Right renal pelvis (tissue), 4 donors: ENCODE results near the gene PLSCR5. TPM values are rescaled to one million over a fixed set of nuclear protein-coding genes. Genes with fewer than 3 reads are reported as not detected.

ENCODE experiments used
- DNase-seq, 4 donors: peaks; one replicate each; pipeline ENCODE4 v3.0.0-alpha.2; 2013; ENCODE audit warnings: low read depth in 4 of 4, low spot score in 3 of 4, missing footprints in 1 of 4
- polyA plus RNA-seq, 4 donors: library from polyadenylated mRNA; unstranded; fragments of 120-200 nt; gene quantifications; one replicate each; pipeline ENCODE4 v1.2.1, GENCODE V29; 2013; ENCODE audit not compliant: insufficient read length in 4 of 4

PLSCR5 gene
- not detected for polyA plus RNA-seq

- no peak for DNase-seq
Observed at GRCh38 chr3:146605106-146605505, at the start of gene PLSCR5. Gene PLSCR5, minus strand, starts transcription at chr3:146605346. Its CDS starts 134 bp downstream, at chr3:146605212.

DNA sequence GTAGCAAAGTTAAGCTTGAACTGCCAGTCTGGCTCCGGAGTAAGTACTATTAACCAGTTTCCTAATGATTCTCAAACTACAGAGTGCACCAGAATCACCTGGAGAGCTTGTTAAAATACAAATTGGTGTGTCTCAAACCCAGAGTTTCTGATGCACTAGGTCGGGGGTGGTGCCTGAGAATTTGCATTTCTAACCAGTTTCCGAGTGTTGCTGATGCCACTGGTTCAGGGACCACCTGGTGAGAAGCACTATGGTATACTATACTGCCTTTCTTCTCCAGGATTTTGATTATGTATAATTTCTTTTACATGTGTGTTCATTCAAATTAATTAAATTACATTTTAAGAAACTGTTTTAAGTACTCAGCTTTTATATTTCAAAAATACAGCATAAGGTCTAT, 48.8 kb upstream of the PLSCR5 start:
- no peak for DNase-seq

- no peak for DNase-seq
Observed at GRCh38 chr3:146650691-146651442, 45.7 kb upstream of the PLSCR5 start.

- no peak for DNase-seq
Observed at GRCh38 chr3:146646261-146646660, 41.1 kb upstream of the PLSCR5 start.

DNA sequence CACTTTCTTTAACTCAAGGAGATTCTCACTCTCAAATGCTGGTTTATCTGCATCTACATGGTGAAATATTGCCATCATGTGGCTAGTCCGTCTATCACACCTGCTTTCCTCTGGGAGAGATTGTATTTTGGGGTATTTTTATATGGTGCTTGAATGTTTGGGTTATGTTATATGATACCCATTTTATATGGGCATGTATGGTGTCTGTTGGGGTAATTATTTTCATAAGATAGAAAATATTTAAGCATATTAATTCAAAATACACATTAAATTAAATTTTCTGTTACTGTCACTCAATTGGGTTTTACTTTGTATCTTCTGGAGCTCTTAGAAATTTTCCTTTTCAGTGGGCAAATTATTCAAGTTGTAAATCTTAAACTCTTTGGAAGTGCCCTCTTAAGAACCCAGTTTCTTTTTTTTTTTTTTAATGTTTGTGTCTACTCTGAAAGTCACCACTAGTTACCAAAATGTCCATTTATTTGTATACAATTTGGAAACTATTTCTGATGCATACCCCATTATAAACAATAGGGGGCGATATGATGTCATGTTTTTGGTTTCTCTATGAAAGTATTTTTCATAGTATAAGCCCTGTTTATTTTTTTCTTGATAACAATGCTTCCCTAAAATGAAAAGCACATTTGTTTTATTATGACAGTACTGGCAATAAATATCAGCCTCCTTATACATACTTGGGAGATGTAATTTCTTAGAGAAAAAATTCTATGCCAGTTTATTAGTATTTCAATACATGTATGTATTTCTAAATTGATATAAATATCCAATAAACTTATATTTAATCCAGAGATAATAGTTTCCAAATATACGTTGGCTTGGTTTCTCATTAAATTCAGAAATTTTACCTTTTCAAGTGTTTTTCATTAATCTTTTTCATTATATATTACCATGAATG, 36.1 kb upstream of the PLSCR5 start:
- DNase-seq, result no peak

- no peak for DNase-seq
Observed at GRCh38 chr3:146640361-146640760, 35.2 kb upstream of the PLSCR5 start.

DNA sequence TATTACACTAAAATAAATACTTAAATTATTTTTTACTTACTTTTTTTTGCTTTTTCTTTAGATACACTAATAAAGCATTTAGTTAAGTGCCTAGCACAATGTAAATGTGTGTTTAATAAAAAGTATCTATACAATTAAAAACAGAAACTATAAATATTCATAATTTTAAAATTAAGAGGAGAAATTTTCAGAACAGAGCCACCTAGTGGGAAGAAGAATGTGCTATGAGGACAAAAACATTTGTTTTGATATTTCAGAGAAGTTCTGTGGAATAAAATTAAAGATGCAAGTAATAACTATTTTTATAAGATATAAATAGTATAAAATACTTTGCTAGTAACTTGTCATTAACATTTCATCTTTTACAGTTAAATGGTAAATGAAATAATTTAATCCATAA, 33.6 kb upstream of the PLSCR5 start:
- no peak for DNase-seq

DNA sequence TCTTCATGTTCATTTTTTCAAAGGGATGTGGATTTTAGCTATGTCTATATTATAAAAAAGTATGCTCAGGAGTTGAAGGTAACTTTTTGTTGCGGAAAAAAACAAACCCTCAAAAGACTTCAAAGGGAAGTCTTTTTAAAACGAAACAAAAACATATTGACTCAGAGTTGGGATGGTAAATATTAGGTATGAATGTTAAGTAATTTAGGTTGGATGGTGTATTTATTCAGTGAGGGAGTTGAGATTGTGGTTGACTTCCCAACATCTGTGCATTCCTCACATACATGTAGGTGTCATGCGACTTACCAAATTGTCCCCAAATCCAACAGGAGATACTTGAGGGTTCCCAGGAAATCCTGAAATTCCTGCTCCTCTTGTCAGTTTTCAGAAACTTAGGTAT, 32.7 kb upstream of the PLSCR5 start:
- DNase-seq, result no peak

DNA sequence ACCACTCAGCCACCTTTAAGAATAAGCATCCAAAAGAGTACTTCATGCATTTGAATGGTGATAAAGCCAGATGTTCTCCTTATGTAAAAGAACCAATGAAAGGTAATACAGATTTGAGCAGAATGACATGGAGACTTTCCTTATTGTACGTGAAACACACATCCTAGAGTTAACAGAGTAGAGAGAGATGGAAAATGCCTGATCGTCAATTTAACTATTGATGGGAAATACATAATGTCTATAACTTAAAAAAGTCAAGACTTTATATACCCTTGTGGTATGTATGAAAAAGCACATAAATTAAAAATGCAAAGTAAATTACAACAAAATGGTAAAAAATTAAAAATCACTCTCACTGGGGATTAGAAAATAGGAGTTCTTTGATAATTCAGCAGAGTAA, 31.7 kb upstream of the PLSCR5 start:
- DNase-seq, result no peak

GRCh38 chr3:146634346-146634745, 29.2 kb upstream of the PLSCR5 start:
- DNase-seq, result no peak

DNA sequence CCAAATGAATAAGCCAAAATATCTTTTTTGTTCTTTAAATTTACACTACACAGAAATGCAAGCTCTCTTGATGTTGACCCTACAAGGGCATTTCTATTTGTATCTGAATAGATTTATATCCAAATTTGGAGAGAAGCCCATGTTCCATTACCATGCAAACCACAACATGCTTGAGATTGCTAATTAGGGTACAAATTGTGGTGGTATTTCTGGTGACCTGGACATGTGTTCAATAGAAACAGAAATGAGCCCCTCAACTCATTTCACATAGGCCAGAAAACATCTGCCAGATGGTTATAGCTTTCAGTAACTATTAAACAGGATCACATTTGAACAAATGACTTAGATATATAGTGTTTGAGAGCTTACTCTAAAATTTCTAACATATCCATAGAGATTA, 23.5 kb upstream of the PLSCR5 start:
- no peak for DNase-seq

DNA sequence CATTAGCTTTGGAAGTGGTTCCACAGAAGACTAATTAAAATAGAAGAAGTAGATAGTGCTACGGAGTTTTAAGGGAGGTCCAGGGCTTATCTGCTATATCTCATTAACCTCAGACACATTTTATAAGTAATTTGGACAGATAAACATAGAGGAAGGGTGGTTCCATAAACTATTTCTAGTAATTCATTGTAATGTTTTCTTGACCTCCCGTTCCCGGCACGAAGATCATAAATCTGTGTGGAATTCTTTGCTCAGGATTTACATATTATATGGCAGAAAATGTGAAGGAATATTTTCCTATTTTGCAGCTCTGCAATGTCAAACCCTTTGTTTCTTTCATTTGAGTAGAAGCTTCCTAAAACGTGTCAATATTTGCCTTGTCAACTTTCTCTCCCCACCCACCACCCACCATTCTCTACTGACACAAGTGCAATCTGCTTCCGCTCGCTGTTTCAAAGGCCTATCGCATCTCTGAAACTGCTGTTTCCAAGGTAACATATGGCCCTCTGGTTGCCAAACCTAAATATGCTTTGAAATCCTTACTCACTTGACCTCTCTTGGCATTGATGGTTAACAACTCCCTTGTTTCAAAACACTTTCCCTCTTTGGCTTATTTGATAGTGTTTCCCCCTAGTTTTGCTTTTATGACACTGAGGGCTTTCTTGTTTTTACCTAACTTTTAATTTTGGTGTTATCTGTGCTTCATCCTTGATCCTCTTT, 21.4 kb upstream of the PLSCR5 start:
- DNase-seq, result no peak

DNA sequence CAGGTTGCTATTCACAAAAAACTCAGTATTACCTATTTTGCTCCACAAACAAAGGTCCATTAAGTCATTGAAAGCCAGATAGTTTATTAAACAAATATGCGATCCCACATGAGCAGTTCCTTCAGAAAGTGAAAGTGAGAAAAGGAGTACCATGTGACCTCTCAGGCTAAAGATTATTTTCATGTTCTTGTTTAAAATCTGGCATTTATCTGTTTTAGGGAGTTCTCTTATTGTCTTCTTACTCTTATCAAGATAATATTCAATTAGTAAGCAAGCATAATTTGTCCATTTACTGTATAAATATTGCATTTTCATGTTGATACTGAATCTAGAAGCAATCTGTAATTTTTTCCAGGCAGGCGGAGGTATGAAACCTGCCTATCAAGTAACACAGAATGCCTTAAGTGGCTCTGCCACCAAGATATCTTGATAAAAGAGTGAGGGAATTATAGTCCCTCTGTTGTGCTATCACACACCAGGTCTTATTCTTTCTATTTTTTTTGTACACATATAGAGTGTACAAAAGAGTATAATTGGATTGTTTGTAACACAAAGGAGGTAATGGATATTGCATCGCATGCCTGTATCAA, 20.1 kb upstream of the PLSCR5 start:
- no peak for DNase-seq

DNA sequence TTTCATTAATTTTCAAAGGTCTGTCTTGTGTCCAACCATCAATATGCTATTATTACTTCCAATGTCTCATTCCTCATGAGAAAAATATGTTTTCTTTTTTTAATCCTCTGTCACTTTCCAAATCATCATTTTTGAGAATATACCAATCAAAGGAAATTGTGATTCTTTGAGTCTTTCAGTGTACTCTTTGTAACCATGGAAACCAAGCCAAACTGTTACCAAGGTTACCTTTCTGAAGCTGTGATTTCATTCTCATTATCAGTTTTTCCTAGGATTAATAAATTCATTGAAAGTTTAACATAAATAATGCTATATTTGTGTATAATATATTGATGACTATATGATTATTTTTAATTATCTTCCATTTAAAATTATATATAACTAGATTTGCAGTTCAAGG, 16.6 kb upstream of the PLSCR5 start:
- DNase-seq, result no peak

GRCh38 chr3:146612015-146612414, 6.9 kb upstream of the PLSCR5 start:
- no peak for DNase-seq

- DNase-seq, result no peak
Observed at GRCh38 chr3:146611096-146611495, 6.0 kb upstream of the PLSCR5 start.

- DNase-seq, result no peak
Observed at GRCh38 chr3:146598535-146598934, 6.6 kb downstream of the PLSCR5 start.

DNA sequence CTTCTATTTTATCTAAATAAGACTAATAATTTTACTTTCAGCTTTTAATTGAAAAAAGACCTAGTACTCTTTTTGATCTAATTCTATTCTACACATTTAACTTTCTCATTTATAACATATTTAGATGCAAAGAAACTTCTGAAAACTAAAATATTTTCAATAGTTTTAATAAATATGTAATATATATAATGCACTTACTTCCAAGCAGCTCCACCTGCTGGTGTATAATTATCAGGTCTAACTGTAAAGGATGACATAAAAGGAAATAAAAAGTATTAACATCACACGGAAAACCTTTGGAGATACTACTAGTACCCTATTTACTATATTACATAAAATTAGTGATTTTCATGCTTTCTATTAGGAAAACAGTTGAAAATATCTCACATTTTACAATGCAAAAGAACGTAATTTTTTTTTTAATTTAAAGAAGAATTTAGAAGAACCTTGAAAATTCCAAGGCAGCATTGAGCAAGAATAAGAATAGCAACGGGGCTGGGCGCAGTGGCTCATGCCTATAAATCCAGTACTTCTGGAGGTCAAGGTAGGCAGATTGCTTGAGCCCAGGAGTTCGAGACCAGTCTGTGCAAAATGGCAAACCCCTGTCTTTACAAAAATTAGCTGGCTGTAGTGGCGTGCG, 10.2 kb downstream of the PLSCR5 start:
- no peak for DNase-seq

DNA sequence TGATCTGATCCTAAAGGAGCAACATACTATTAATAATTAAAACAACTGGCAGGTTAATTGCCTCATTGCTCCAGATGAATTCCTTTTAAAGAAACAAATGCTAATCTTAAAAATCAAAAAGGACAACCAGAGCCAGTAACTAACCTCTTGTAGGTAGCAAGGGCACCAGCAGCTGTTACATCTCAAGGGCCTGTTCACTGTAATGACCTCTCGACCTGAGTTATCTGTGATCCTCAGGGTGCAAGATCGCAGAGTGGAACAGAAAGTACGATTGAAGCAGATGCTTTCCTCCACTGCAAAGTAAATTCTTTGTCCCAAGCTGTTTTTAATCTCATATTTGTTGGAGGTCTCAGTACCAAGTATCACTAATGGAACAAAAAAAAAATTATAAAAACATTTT, 11.4 kb downstream of the PLSCR5 start:
- DNase-seq, result no peak

DNA sequence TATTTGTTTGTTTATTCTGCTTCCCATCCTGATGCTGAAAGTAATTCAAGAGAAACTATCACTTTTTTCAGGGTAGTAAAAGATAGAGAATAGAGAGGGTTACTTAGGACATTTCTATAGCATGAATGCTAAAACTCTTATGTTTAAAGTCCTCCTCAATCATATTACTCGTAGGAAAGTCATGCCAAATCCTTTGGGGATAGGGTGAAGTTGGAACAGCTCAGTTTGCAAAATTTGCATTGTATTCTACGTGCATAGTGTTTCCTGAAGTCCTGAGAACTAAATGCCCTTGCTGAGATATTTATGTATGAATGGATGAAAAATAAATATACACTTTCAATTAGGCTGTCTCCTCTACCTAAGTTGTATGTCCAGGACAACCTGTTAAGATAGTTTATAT, 14.6 kb downstream of the PLSCR5 start:
- no peak for DNase-seq
